Sigmoid colon (tissue), 4 donors: ENCODE results near the gene PRKAG2.

ENCODE experiments used
- EP300 ChIP-seq, 4 donors: sonication (generic); formaldehyde crosslinking; IDR thresholded peaks; one replicate each; pipeline ENCODE4 v1.6.1; 2017; ENCODE audit warnings: antibody characterized with exemption in 4 of 4
- POLR2A ChIP-seq, 2 donors: fragments of 450-650 bp; IDR thresholded peaks; one replicate each; pipeline ENCODE4 v1.6.1; 2016; ENCODE audit warnings: antibody characterized with exemption in 2 of 2, mild to moderate bottlenecking in 2 of 2, moderate library complexity in 2 of 2

GRCh38 chr7:151633516-151633812 is 243.5 kb downstream of the PRKAG2 start:
- TF ChIP-seq POLR2A (IDR thresholded peaks at IDR 0.05): no peak
- TF ChIP-seq EP300 (IDR thresholded peaks at IDR 0.05): no peak
